Fibroblast of pulmonary artery (primary cell): Measurements from ENCODE around the gene EDEM2.

Experiments
- DNase-seq: peaks from one replicate; pipeline ENCODE4 v3.0.0-alpha.2; 2010; ENCODE audit warnings: low read depth
- H3K4me3 ChIP-seq: replicated peaks from 2 replicates; pipeline ENCODE4 v1.5.1; 2011; ENCODE audit warnings: low read depth, mild to moderate bottlenecking, control low read depth, low read length, moderate library complexity
- CTCF ChIP-seq: IDR thresholded peaks from 2 replicates; pipeline ENCODE4 v1.5.1; 2011; ENCODE audit warnings: mild to moderate bottlenecking, control low read depth, low read length, inconsistent platforms; ENCODE audit errors: missing control alignments

EDEM2 gene

GRCh38 chr20:35108921-35109320, 38.2 kb downstream of the EDEM2 start:
- TF ChIP-seq CTCF = no peak
- H3K4me3 ChIP-seq = no peak overlapping the region
- DNase-seq = no peak

GRCh38 chr20:35106827-35107380, 40.2 kb downstream of the EDEM2 start:
- H3K4me3 ChIP-seq = no peak overlapping the region
- no peak for DNase-seq
- no peak for TF ChIP-seq CTCF

DNA sequence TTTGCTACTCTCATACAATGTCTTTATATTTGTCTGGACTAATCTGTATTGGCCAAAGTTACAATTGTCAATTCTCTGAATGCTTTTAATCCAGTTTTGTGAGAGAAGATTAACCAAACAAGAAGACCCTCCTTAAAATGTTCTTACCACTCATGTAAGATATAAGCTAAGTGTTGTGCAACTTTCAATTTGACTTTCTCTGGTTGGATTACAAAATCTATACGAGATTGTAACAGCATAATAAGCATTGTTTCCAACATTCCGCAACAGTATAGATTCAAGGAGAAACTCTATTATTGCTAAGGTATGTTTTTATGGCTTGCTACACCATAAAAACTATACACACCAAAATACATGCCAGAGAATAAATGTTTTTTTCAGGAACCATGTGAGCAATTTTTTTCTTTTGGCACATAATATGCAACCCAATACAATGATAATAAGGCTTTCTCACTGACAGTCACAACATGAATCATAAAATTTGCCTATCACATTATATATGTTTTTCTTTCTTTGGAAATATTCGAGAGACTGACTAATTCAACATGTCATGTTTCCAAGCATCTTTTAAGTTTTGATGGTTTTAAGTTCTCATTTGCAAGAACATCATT, 42.3 kb downstream of the EDEM2 start:
- no peak overlapping the region for H3K4me3 ChIP-seq
- TF ChIP-seq CTCF = no peak
- DNase-seq = no peak

GRCh38 chr20:35101620-35102019, 45.5 kb downstream of the EDEM2 start:
- DNase-seq = no peak
- H3K4me3 ChIP-seq = no peak overlapping the region
- TF ChIP-seq CTCF = no peak

DNA sequence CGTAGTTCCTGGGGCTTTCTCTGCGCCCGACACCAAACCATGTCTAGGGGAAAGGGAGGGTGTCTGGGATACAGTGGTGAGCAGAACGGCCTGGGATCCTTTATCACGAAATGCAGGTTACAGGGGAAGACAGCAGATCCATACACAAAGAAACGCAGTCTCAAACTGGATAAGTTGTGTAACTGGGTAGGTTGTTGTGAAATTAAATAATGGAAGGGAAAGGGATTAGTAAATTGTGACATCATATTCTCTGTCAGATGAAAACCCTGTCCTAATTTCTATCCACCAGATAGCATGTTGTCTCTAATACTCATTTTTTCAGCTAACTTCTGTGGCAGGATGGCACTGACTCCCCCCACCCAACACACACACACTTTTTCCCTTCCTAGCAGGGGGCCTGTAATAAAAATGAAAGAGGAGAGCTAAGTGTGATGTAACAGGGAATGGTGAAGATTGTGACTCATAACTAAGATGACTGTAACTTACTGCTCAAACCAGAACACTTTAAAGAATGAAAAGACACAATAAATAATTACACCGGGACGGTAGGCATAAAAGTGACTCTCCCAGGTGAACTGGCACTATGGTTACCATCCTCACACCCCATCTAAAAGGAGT, 53.8 kb downstream of the EDEM2 start:
- no peak for TF ChIP-seq CTCF
- peak; percentile 72 for DNase-seq
- H3K4me3 ChIP-seq = no peak overlapping the region

DNA sequence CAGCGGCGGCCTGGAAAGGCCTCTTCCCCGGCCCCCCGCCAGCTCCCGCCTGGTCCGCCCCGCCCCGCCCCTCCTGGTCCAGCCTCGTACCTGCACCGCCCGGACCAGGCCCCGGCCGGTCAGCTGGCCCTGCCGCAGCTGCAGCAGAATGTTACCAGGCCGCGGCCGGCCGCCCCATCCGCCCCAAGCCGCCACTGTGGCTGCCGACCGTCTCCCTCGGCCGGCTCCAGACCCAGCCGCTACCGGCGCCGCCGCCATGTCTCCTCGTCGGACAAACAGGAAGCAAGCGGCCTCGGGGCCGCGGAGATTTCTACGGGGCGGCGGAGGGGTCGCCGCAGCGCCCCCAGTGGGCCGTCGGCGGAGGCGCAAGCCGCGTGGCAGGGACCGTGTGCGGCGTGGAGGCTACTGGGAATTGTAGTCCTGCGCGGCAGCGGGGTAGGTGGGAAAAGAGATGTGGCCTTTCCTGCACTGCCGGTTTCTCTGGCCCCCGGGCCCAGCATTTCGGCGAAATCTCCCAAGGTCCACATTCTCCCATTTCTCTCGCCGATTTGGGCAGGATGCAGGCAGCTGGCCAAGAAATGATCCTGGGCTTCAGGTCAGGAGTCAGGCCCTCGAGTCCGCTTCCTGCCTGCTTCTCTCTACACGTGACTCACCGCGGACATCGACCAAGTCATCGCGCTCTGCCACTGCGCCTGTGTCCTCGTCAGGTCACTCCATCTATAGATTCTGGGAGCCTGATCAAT, 54.4 kb downstream of the EDEM2 start, which contains the start of gene TRPC4AP:
Gene TRPC4AP, minus strand, starts transcription at position 284 of the 743 bp plus-strand sequence. Its CDS starts 26 bp downstream, at position 258.
- peak within 1 kb of the TSS; percentile 77 for H3K4me3 ChIP-seq
- peak; percentile 91 for DNase-seq
- peak; percentile 61 for TF ChIP-seq CTCF
